CD14-positive monocyte (primary cell): ENCODE measurements around the gene SLC66A3. TPM values are rescaled to one million over a fixed set of nuclear protein-coding genes. Genes with fewer than 3 reads are reported as not detected.

Source experiments
- DNase-seq, 3 donors: peaks; one replicate each; pipeline ENCODE4 v3.0.0-alpha.2; 2011 to 2022
- H2AFZ ChIP-seq: 2 replicates; pipeline ENCODE4 v1.6.0; 2012; ENCODE audit warnings: mild to moderate bottlenecking, low read depth, low read length, inconsistent platforms; ENCODE audit not compliant: insufficient read depth, poor library complexity, severe bottlenecking
- H3K27ac ChIP-seq, 2 donors: 1 replicate in 1 of 2; 2 replicates in 1 of 2; pipeline ENCODE4 v1.5.1; 2012 to 2013; ENCODE audit warnings: low read length in 2 of 2, control low read depth in 1 of 2, inconsistent platforms in 1 of 2, low read depth in 1 of 2, mild to moderate bottlenecking in 1 of 2
- H3K27me3 ChIP-seq, 2 donors: one replicate each; pipeline versions ENCODE4 v1.6.0 to v1.6.1; 2011 to 2013; ENCODE audit warnings: low read length in 2 of 2; ENCODE audit not compliant: control insufficient read depth in 2 of 2, insufficient read depth in 2 of 2
- H3K36me3 ChIP-seq, 2 donors: replicated peaks in 1 of 2; 1 replicate in 1 of 2; 2 replicates in 1 of 2; pipeline versions ENCODE4 v1.5.1 to v1.6.1; 2012 to 2013; ENCODE audit warnings: low read length in 2 of 2, control low read depth in 1 of 2, inconsistent platforms in 1 of 2, mild to moderate bottlenecking in 1 of 2; ENCODE audit not compliant: insufficient read depth in 2 of 2, control insufficient read depth in 1 of 2
- H3K4me1 ChIP-seq, 2 donors: 1 replicate in 1 of 2; 2 replicates in 1 of 2; pipeline versions ENCODE4 v1.5.1 to v1.6.1; 2012 to 2013; ENCODE audit warnings: low read length in 2 of 2, control low read depth in 1 of 2, inconsistent platforms in 1 of 2, mild to moderate bottlenecking in 1 of 2, moderate library complexity in 1 of 2; ENCODE audit not compliant: insufficient read depth in 2 of 2, control insufficient read depth in 1 of 2
- H3K4me2 ChIP-seq: replicated peaks from 2 replicates; pipeline ENCODE3; 2012; ENCODE audit warnings: low read length, moderate library complexity, mild to moderate bottlenecking; ENCODE audit not compliant: poor library complexity, severe bottlenecking; ENCODE audit errors: extremely low read depth
- H3K4me3 ChIP-seq, 3 experiments: fragments of 200-600 bp in 1 of 3; sonication (generic) in 1 of 3; replicated peaks in 1 of 3; 1 replicate in 2 of 3; 2 replicates in 1 of 3; pipeline ENCODE4 v1.5.1; 2011 to 2013; ENCODE audit warnings: low read length in 3 of 3, mild to moderate bottlenecking in 3 of 3, control low read depth in 2 of 3, low read depth in 2 of 3, inconsistent platforms in 1 of 3, moderate library complexity in 1 of 3
- H3K79me2 ChIP-seq: 2 replicates; pipeline ENCODE4 v1.6.0; 2012; ENCODE audit warnings: mild to moderate bottlenecking, control low read depth, inconsistent platforms, low read length, moderate library complexity; ENCODE audit not compliant: insufficient read depth
- H3K9ac ChIP-seq: 2 replicates; pipeline ENCODE4 v1.6.0; 2017; ENCODE audit warnings: low read length, mild to moderate bottlenecking; ENCODE audit not compliant: insufficient read depth, poor library complexity, severe bottlenecking
- H3K9me3 ChIP-seq, 2 donors: replicated peaks in 1 of 2; 1 replicate in 1 of 2; 2 replicates in 1 of 2; pipeline versions ENCODE4 v1.5.1 to v1.6.1; 2012 to 2013; ENCODE audit warnings: low read length in 2 of 2, control low read depth in 1 of 2; ENCODE audit not compliant: control insufficient read depth in 1 of 2, insufficient read depth in 1 of 2
- H4K20me1 ChIP-seq: 2 replicates; pipeline ENCODE4 v1.6.0; 2012; ENCODE audit warnings: mild to moderate bottlenecking, low read length, control low read depth, moderate library complexity; ENCODE audit not compliant: insufficient read depth
- H3K27ac Mint-ChIP-seq, 7 donors: one replicate each; pipeline ENCODE4 v1.8.0; 2020; ENCODE audit warnings: mild to moderate bottlenecking in 7 of 7, mixed read lengths in 7 of 7, moderate library complexity in 6 of 7, inconsistent platforms in 2 of 7
- H3K27me3 Mint-ChIP-seq, 3 donors: one replicate each; pipeline ENCODE4 v1.8.0; 2021 to 2022; ENCODE audit warnings: low read depth in 3 of 3, mild to moderate bottlenecking in 3 of 3, mixed read lengths in 3 of 3, moderate library complexity in 3 of 3, inconsistent platforms in 1 of 3
- H3K36me3 Mint-ChIP-seq, 2 donors: one replicate each; pipeline ENCODE4 v1.8.0; 2020; ENCODE audit warnings: mixed read lengths in 2 of 2, inconsistent platforms in 1 of 2, mild to moderate bottlenecking in 1 of 2
- H3K4me1 Mint-ChIP-seq: one replicate; pipeline ENCODE4 v1.8.0; 2020; ENCODE audit warnings: mild to moderate bottlenecking, mixed read lengths
- H3K4me3 Mint-ChIP-seq, 2 donors: one replicate each; pipeline ENCODE4 v1.8.0; 2020; ENCODE audit warnings: mild to moderate bottlenecking in 2 of 2, mixed read lengths in 2 of 2, moderate library complexity in 1 of 2
- H3K9me3 Mint-ChIP-seq, 7 donors: one replicate each; pipeline ENCODE4 v1.8.0; 2020 to 2022; ENCODE audit warnings: mixed read lengths in 7 of 7, mild to moderate bottlenecking in 6 of 7, moderate library complexity in 6 of 7, inconsistent platforms in 2 of 7
- WGBS: methylation state at CpG from one replicate; pipeline ENCODE4 v1.1.5; 2013; ENCODE audit warnings: missing lambda C conversion rate; ENCODE audit not compliant: insufficient coverage; 5-methylcytosine and 5-hydroxymethylcytosine counted together
- intact Hi-C, 2 donors: fragments of 100-400 bp; cut with micrococcal nuclease; formaldehyde crosslinking; loops; one replicate each; pipeline versions ENCODE4 v1.15.0 to v1.15.1; 2023
- polyA minus RNA-seq: library from RNA; depleted of rRNA, polyadenylated mRNA; stranded (reverse); fragments of >200 nt; gene quantifications from 2 replicates; pipeline ENCODE4 v1.2.3, GENCODE V29; 2012
- polyA plus RNA-seq, 3 donors: library from polyadenylated mRNA; depleted of rRNA in 1 of 3; unstranded in 2 of 3; stranded (reverse) in 1 of 3; fragments of 300-500 nt in 2 of 3; fragments of >200 nt in 1 of 3; fragmentation: Illumina TruSeq in 2 of 3; gene quantifications; 1 replicate in 2 of 3; 2 replicates in 1 of 3; pipeline ENCODE4 v1.2.3, GENCODE V29; 2012 to 2021
- total RNA-seq, 12 experiments: library from RNA in 1 of 12; stranded (reverse) in 1 of 12; fragments of 120-200 nt in 1 of 12; gene quantifications; one replicate each; pipeline ENCODE4 v1.2.4 and lab custom pipeline; 2013 to 2026; ENCODE audit warnings: mixed read lengths in 6 of 12, inconsistent platforms in 1 of 12
- TF ChIP-seq, protein P1 (sequence below): fragments of 200-600 bp; IDR thresholded peaks from one replicate; pipeline ENCODE4 v1.8.0; 2022; ENCODE audit warnings: antibody characterized with exemption, mild to moderate bottlenecking

SLC66A3 gene
- 58.4 TPM for total RNA-seq (2013)
- polyA plus RNA-seq (100 to 1,000 TPM in 2 of 3 donors, 10 to 100 TPM in 1; 51.8 to 188 (median 169) TPM), polyA minus RNA-seq (32.4 and 62.6 TPM in 2 replicates), total RNA-seq (lab: John Stamatoyannopoulos, UW) (3.6 to 62.1 (median 46.1) reads per million in 11 experiments)

DNA sequence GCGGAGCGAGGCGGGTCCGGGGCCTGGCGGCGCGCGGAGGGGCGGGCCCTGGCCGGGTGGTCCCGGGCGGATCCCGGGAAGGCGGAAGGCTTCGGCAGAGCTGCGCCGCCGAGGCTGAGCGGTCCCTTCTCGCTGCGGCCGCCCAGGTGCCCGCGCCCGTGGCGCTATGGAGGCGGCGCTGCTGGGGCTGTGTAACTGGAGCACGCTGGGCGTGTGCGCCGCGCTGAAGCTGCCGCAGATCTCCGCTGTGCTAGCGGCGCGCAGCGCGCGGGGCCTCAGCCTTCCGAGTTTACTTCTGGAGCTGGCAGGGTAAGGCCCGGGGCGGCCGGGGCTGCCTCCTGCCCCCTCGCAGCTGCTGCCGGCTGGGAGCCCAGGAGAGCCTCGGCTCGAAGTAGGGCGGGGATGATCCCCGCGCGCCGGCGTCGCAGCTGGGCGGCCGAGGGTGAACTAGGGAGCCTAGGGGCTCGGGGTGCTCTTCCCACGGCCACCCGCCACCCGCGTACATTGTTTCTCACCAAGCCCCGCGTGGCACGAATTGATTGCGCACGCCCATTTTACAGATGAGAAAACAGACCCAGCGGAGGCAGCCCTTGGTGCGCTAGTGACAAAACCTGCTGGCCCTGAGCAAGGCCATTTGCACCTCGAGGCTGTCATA lies at the start of gene SLC66A3:
Gene SLC66A3 (plus strand): TSS at position 87 of the 655 bp plus-strand sequence. CDS start 80 bp downstream, at position 167.
- DNase-seq: peak in 2 of 3 donors; percentile 73
- H3K27ac ChIP-seq: peak within 1 kb of the TSS; percentile 92 to 97
- peak within 1 kb of the TSS; percentile 60 to 90 (median 82) for H3K4me3 ChIP-seq
- TF ChIP-seq, protein P1, sequence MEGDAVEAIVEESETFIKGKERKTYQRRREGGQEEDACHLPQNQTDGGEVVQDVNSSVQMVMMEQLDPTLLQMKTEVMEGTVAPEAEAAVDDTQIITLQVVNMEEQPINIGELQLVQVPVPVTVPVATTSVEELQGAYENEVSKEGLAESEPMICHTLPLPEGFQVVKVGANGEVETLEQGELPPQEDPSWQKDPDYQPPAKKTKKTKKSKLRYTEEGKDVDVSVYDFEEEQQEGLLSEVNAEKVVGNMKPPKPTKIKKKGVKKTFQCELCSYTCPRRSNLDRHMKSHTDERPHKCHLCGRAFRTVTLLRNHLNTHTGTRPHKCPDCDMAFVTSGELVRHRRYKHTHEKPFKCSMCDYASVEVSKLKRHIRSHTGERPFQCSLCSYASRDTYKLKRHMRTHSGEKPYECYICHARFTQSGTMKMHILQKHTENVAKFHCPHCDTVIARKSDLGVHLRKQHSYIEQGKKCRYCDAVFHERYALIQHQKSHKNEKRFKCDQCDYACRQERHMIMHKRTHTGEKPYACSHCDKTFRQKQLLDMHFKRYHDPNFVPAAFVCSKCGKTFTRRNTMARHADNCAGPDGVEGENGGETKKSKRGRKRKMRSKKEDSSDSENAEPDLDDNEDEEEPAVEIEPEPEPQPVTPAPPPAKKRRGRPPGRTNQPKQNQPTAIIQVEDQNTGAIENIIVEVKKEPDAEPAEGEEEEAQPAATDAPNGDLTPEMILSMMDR: no peak
- Mint-ChIP-seq H3K27me3 (peaks cover 2 to 4% (median 2%) of the 10 kb centered on the region in 3 donors), H3K36me3 (peaks cover 5 to 19% of the 10 kb centered on the region in 2 donors), H3K4me1 (peaks cover 32% of the 10 kb centered on the region), H3K27ac (peak within 1 kb of the TSS; percentile 86 to 95 (median 91)), H3K9me3 (no peaks in the 10 kb centered on the region), H3K4me3 (peak within 1 kb of the TSS; percentile 85 to 89)
- H3K27me3 ChIP-seq: no peaks in the 10 kb centered on the region
- peaks cover 27 to 34% of the 10 kb centered on the region in 2 donors for H3K4me1 ChIP-seq
- H3K36me3 ChIP-seq: peaks cover 0 to 9% of the 10 kb centered on the region in 2 donors
- no peaks in the 10 kb centered on the region for H3K9me3 ChIP-seq
- H4K20me1 ChIP-seq: peaks cover 19% of the 10 kb centered on the region
- peaks cover 18% of the 10 kb centered on the region for H3K79me2 ChIP-seq
- H3K4me2 ChIP-seq: peak within 1 kb of the TSS; percentile 91
- peak within 1 kb of the TSS; percentile 93 for H3K9ac ChIP-seq
- intact Hi-C loops: loop anchor here (5.0 to 10.0 kb wide), 4 partner anchors 49 to 309 kb away; partner anchors contain the start of genes ROCK2 (in 2 of the 2) and E2F6 (in 1 of the 2)
- 2% methylated on average over 69 of the region's 71 CpGs for WGBS
- peak within 1 kb of the TSS; percentile 99 for H2AFZ ChIP-seq

DNA sequence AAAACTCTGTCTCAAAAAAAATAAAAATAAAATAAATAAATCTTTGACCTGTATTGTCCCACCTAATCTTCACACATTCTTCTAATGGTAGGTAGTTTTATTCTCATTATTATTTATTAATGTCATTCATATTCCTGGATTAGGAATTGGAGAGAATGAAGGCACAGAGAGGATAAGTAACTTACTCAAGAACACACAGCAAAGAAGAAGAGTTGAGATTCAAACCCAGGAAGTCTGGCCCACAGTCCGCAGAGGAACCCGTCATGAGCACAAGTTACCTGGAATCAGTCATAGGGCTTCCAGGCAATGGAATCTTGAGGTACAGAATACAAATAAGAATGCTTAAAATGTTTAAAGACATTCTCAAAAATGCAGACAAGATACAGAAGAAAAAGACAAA lies 46.3 kb upstream of the SLC66A3 start:
- no CpG with 5 or more reads among the region's 2 CpGs for WGBS
- Histone ChIP-seq H3K4me2 (no peak overlapping the region), H3K27me3 (no peaks in the 10 kb centered on the region), H3K4me3 (no peak overlapping the region), H3K36me3 (no peaks in the 10 kb centered on the region), H4K20me1 (no peaks in the 10 kb centered on the region), H3K27ac (no peak overlapping the region), H3K9me3 (peaks cover 14% of the 10 kb centered on the region in 2 donors), H3K4me1 (no peaks in the 10 kb centered on the region), H3K9ac (no peak overlapping the region), H3K79me2 (no peaks in the 10 kb centered on the region), H2AFZ (no peak overlapping the region)
- intact Hi-C loops: no loop called here
- no peaks in the 10 kb centered on the region for H3K36me3 Mint-ChIP-seq
- peaks cover 9 to 26% (median 20%) of the 10 kb centered on the region in 7 donors for H3K9me3 Mint-ChIP-seq
- peaks cover 2 to 4% (median 3%) of the 10 kb centered on the region in 3 donors for H3K27me3 Mint-ChIP-seq
- no peak overlapping the region for H3K4me3 Mint-ChIP-seq
- no peaks in the 10 kb centered on the region for H3K4me1 Mint-ChIP-seq
- no peak overlapping the region for H3K27ac Mint-ChIP-seq
- TF ChIP-seq, protein P1: no peak
- DNase-seq: no peak
